GM21619 (cell line): ENCODE data around the gene KRTAP10-9.
"Not testable (repeated sequence)": the region's sequence is repeated elsewhere in the genome, so short reads cannot be mapped to it uniquely, and the experiment has no call there.

Experiments
- ATAC-seq: cut with Tn5 transposase; IDR thresholded peaks from one replicate; pipeline ENCODE4 v1.9.1; 2021; ENCODE audit not compliant: unreplicated experiment

The KRTAP10-9 gene

GRCh38 chr21:44614961-44615391 is 11.9 kb upstream of the KRTAP10-9 start:
- no peak for ATAC-seq

- no peak for ATAC-seq
Measured at GRCh38 chr21:44615466-44615865, 11.4 kb upstream of the KRTAP10-9 start.

GRCh38 chr21:44615911-44616590 is 10.8 kb upstream of the KRTAP10-9 start:
- no peak for ATAC-seq

- ATAC-seq = no peak
Measured at GRCh38 chr21:44616591-44616926, 10.3 kb upstream of the KRTAP10-9 start.

- ATAC-seq = no peak
Measured at GRCh38 chr21:44617071-44617501, 9.8 kb upstream of the KRTAP10-9 start.

GRCh38 chr21:44618504-44618903 is 8.4 kb upstream of the KRTAP10-9 start:
- no peak for ATAC-seq

- no peak for ATAC-seq
Measured at GRCh38 chr21:44618909-44619308, 8.0 kb upstream of the KRTAP10-9 start.

GRCh38 chr21:44619886-44620285 is 7.0 kb upstream of the KRTAP10-9 start:
- no peak for ATAC-seq

GRCh38 chr21:44623575-44623974 is 3.3 kb upstream of the KRTAP10-9 start:
- no peak for ATAC-seq

GRCh38 chr21:44625756-44626155 is 1.1 kb upstream of the KRTAP10-9 start:
- ATAC-seq = no peak

GRCh38 chr21:44626262-44626661 is 631 bp upstream of the KRTAP10-9 start:
- no peak for ATAC-seq

- not testable (repeated sequence) for ATAC-seq
Measured at GRCh38 chr21:44627181-44627822, 409 bp downstream of the KRTAP10-9 start.

GRCh38 chr21:44627831-44628233 is 939 bp downstream of the KRTAP10-9 start:
- ATAC-seq = not testable (repeated sequence)

GRCh38 chr21:44628707-44629391 is 2.0 kb downstream of the KRTAP10-9 start:
- no peak for ATAC-seq

- no peak for ATAC-seq
Measured at GRCh38 chr21:44630440-44630839, 3.5 kb downstream of the KRTAP10-9 start.

- no peak for ATAC-seq
Measured at GRCh38 chr21:44632067-44632466, 5.2 kb downstream of the KRTAP10-9 start.

GRCh38 chr21:44636209-44637017 is 9.5 kb downstream of the KRTAP10-9 start:
- ATAC-seq = no peak

- no peak for ATAC-seq
Measured at GRCh38 chr21:44637018-44637850, 10.3 kb downstream of the KRTAP10-9 start, which contains the start of gene KRTAP10-10. Gene KRTAP10-10, plus strand, starts transcription at chr21:44637356. Its CDS starts 62 bp downstream, at chr21:44637418.

GRCh38 chr21:44637851-44638348 is 11.0 kb downstream of the KRTAP10-9 start:
- not testable (repeated sequence) for ATAC-seq
